ENCODE results near the gene SS18L1. TPM values are rescaled to one million over a fixed set of nuclear protein-coding genes. Genes with fewer than 3 reads are reported as not detected.

Gene SS18L1
- total RNA-seq, 1 experiment from 2014 or later: 17.9 TPM

- Histone ChIP-seq H3K9me2 (replicated peaks; ENCODE audit: low read length) (no peaks in the 10 kb centered on the region), H2AFZ (ENCODE audit: low read length) (no peak overlapping the region), H3F3A (ENCODE audit: low read length, unreplicated experiment) (no peaks in the 10 kb centered on the region), H3K27me3 (ENCODE audit: low read length) (peaks cover 1% of the 10 kb centered on the region; the same call in 1 of the 2 replicates), H3K4me3 (ENCODE audit: low read length) (no peak overlapping the region), H3K79me2 (ENCODE audit: low read length) (peaks cover 6% of the 10 kb centered on the region), H3K9me3 (ENCODE audit: low read length) (no peaks in the 10 kb centered on the region), H3K4me1 (ENCODE audit: insufficient read depth, low read length) (peaks cover 5% of the 10 kb centered on the region; the same call in 1 of the 2 replicates), H3K4me2 (ENCODE audit: low read length) (no peak overlapping the region), H3K27ac (ENCODE audit: low read length) (no peak overlapping the region), H3K36me3 (ENCODE audit: low read depth, low read length) (no peaks in the 10 kb centered on the region), H3K9ac (ENCODE audit: low read length) (no peak overlapping the region), H4K20me1 (ENCODE audit: low read length) (peaks cover 2% of the 10 kb centered on the region; the same call in 1 of the 2 replicates)
- intact Hi-C loops (cut with micrococcal nuclease): no loop called here
- ChIA-PET CTCF (no interaction called here), POLR2A (ENCODE audit: unreplicated experiment) (no interaction called here)
- DNase-seq (no peak), ATAC-seq (no peak)
- TF ChIP-seq EZH2phosphoT487 (IDR thresholded peaks at IDR 0.05; ENCODE audit: borderline replicate concordance, low read length) (no peak), EZH2 (IDR thresholded peaks at IDR 0.05; ENCODE audit: low read length, unreplicated experiment) (no peak), CTCF (conservative IDR thresholded peaks at IDR 0.05; ENCODE audit: low read depth, low read length) (no peak)
- BruUV-seq (replicated peaks): no TSS peak
These were observed 25.2 kb upstream of the SS18L1 start for GRCh38 chr20:62118113-62119043.

DNA sequence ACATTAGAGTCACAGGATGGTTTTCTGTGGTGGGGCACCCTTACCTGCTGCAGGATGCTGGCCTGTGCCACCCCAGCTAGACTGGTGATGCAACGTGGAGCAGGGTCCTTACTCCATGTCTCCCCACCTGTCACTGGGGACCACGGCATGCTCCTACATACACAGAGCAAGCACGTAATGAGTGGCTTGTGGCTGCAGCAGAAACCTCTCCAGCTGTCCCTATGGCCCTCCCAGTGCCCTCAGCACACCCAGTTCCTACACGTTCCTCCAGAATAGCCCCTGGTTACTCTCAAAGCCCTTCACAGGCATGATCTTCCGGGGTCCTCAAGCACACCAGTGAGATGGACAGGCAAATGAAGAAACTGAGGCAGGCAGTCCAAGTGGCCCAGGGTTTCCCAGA is 24.5 kb upstream of the SS18L1 start:
- no peak overlapping the region for H3K9ac ChIP-seq (ENCODE audit: low read length)
- H4K20me1 ChIP-seq (ENCODE audit: low read length): peaks cover 9% of the 10 kb centered on the region
- H3F3A ChIP-seq (ENCODE audit: low read length, unreplicated experiment): no peaks in the 10 kb centered on the region
- H3K4me2 ChIP-seq (ENCODE audit: low read length): no peak overlapping the region
- no peak overlapping the region for H2AFZ ChIP-seq (ENCODE audit: low read length)
- TF ChIP-seq EZH2phosphoT487 (IDR thresholded peaks at IDR 0.05; ENCODE audit: borderline replicate concordance, low read length) (no peak), EZH2 (IDR thresholded peaks at IDR 0.05; ENCODE audit: low read length, unreplicated experiment) (no peak), CTCF (conservative IDR thresholded peaks at IDR 0.05; ENCODE audit: low read depth, low read length) (no peak)
- H3K9me2 ChIP-seq (replicated peaks; ENCODE audit: low read length): no peaks in the 10 kb centered on the region
- H3K4me3 ChIP-seq (ENCODE audit: low read length): no peak overlapping the region
- DNase-seq (no peak), ATAC-seq (no peak)
- no TSS peak for BruUV-seq (replicated peaks)
- no peaks in the 10 kb centered on the region for H3K27me3 ChIP-seq (ENCODE audit: low read length)
- H3K27ac ChIP-seq (ENCODE audit: low read length): no peak overlapping the region
- CTCF ChIA-PET: no interaction called here
- intact Hi-C loops (cut with micrococcal nuclease): no loop called here
- H3K79me2 ChIP-seq (ENCODE audit: low read length): peaks cover 14% of the 10 kb centered on the region
- H3K36me3 ChIP-seq (ENCODE audit: low read depth, low read length): no peaks in the 10 kb centered on the region
- peaks cover 12% of the 10 kb centered on the region; the same call in 1 of the 2 replicates for H3K4me1 ChIP-seq (ENCODE audit: insufficient read depth, low read length)
- no peaks in the 10 kb centered on the region for H3K9me3 ChIP-seq (ENCODE audit: low read length)
- POLR2A ChIA-PET (ENCODE audit: unreplicated experiment): no interaction called here
